CD14-positive monocyte (primary cell): Measurements from ENCODE around the gene POC1A. TPM values are rescaled to one million over a fixed set of nuclear protein-coding genes. Genes with fewer than 3 reads are reported as not detected.
"Not testable (repeated sequence)": the region's sequence is repeated elsewhere in the genome, so short reads cannot be mapped to it uniquely, and the experiment has no call there.

Experiments used
- DNase-seq, 3 donors: peaks; one replicate each; pipeline ENCODE4 v3.0.0-alpha.2; 2011 to 2022
- H2AFZ ChIP-seq: 2 replicates; pipeline ENCODE4 v1.6.0; 2012; ENCODE audit warnings: mild to moderate bottlenecking, low read depth, low read length, inconsistent platforms; ENCODE audit not compliant: insufficient read depth, poor library complexity, severe bottlenecking
- H3K27ac ChIP-seq, 2 donors: 1 replicate in 1 of 2; 2 replicates in 1 of 2; pipeline ENCODE4 v1.5.1; 2012 to 2013; ENCODE audit warnings: low read length in 2 of 2, control low read depth in 1 of 2, inconsistent platforms in 1 of 2, low read depth in 1 of 2, mild to moderate bottlenecking in 1 of 2
- H3K27me3 ChIP-seq, 2 donors: one replicate each; pipeline versions ENCODE4 v1.6.0 to v1.6.1; 2011 to 2013; ENCODE audit warnings: low read length in 2 of 2; ENCODE audit not compliant: control insufficient read depth in 2 of 2, insufficient read depth in 2 of 2
- H3K36me3 ChIP-seq, 2 donors: replicated peaks in 1 of 2; 1 replicate in 1 of 2; 2 replicates in 1 of 2; pipeline versions ENCODE4 v1.5.1 to v1.6.1; 2012 to 2013; ENCODE audit warnings: low read length in 2 of 2, control low read depth in 1 of 2, inconsistent platforms in 1 of 2, mild to moderate bottlenecking in 1 of 2; ENCODE audit not compliant: insufficient read depth in 2 of 2, control insufficient read depth in 1 of 2
- H3K4me1 ChIP-seq, 2 donors: 1 replicate in 1 of 2; 2 replicates in 1 of 2; pipeline versions ENCODE4 v1.5.1 to v1.6.1; 2012 to 2013; ENCODE audit warnings: low read length in 2 of 2, control low read depth in 1 of 2, inconsistent platforms in 1 of 2, mild to moderate bottlenecking in 1 of 2, moderate library complexity in 1 of 2; ENCODE audit not compliant: insufficient read depth in 2 of 2, control insufficient read depth in 1 of 2
- H3K4me2 ChIP-seq: replicated peaks from 2 replicates; pipeline ENCODE3; 2012; ENCODE audit warnings: low read length, moderate library complexity, mild to moderate bottlenecking; ENCODE audit not compliant: poor library complexity, severe bottlenecking; ENCODE audit errors: extremely low read depth
- H3K4me3 ChIP-seq, 3 experiments: fragments of 200-600 bp in 1 of 3; sonication (generic) in 1 of 3; replicated peaks in 1 of 3; 1 replicate in 2 of 3; 2 replicates in 1 of 3; pipeline ENCODE4 v1.5.1; 2011 to 2013; ENCODE audit warnings: low read length in 3 of 3, mild to moderate bottlenecking in 3 of 3, control low read depth in 2 of 3, low read depth in 2 of 3, inconsistent platforms in 1 of 3, moderate library complexity in 1 of 3
- H3K79me2 ChIP-seq: 2 replicates; pipeline ENCODE4 v1.6.0; 2012; ENCODE audit warnings: mild to moderate bottlenecking, control low read depth, inconsistent platforms, low read length, moderate library complexity; ENCODE audit not compliant: insufficient read depth
- H3K9ac ChIP-seq: 2 replicates; pipeline ENCODE4 v1.6.0; 2017; ENCODE audit warnings: low read length, mild to moderate bottlenecking; ENCODE audit not compliant: insufficient read depth, poor library complexity, severe bottlenecking
- H3K9me3 ChIP-seq, 2 donors: replicated peaks in 1 of 2; 1 replicate in 1 of 2; 2 replicates in 1 of 2; pipeline versions ENCODE4 v1.5.1 to v1.6.1; 2012 to 2013; ENCODE audit warnings: low read length in 2 of 2, control low read depth in 1 of 2; ENCODE audit not compliant: control insufficient read depth in 1 of 2, insufficient read depth in 1 of 2
- H4K20me1 ChIP-seq: 2 replicates; pipeline ENCODE4 v1.6.0; 2012; ENCODE audit warnings: mild to moderate bottlenecking, low read length, control low read depth, moderate library complexity; ENCODE audit not compliant: insufficient read depth
- H3K27ac Mint-ChIP-seq, 7 donors: one replicate each; pipeline ENCODE4 v1.8.0; 2020; ENCODE audit warnings: mild to moderate bottlenecking in 7 of 7, mixed read lengths in 7 of 7, moderate library complexity in 6 of 7, inconsistent platforms in 2 of 7
- H3K27me3 Mint-ChIP-seq, 3 donors: one replicate each; pipeline ENCODE4 v1.8.0; 2021 to 2022; ENCODE audit warnings: low read depth in 3 of 3, mild to moderate bottlenecking in 3 of 3, mixed read lengths in 3 of 3, moderate library complexity in 3 of 3, inconsistent platforms in 1 of 3
- H3K36me3 Mint-ChIP-seq, 2 donors: one replicate each; pipeline ENCODE4 v1.8.0; 2020; ENCODE audit warnings: mixed read lengths in 2 of 2, inconsistent platforms in 1 of 2, mild to moderate bottlenecking in 1 of 2
- H3K4me1 Mint-ChIP-seq: one replicate; pipeline ENCODE4 v1.8.0; 2020; ENCODE audit warnings: mild to moderate bottlenecking, mixed read lengths
- H3K4me3 Mint-ChIP-seq, 2 donors: one replicate each; pipeline ENCODE4 v1.8.0; 2020; ENCODE audit warnings: mild to moderate bottlenecking in 2 of 2, mixed read lengths in 2 of 2, moderate library complexity in 1 of 2
- H3K9me3 Mint-ChIP-seq, 7 donors: one replicate each; pipeline ENCODE4 v1.8.0; 2020 to 2022; ENCODE audit warnings: mixed read lengths in 7 of 7, mild to moderate bottlenecking in 6 of 7, moderate library complexity in 6 of 7, inconsistent platforms in 2 of 7
- CTCF ChIP-seq: fragments of 200-600 bp; IDR thresholded peaks from one replicate; pipeline ENCODE4 v1.8.0; 2022; ENCODE audit warnings: antibody characterized with exemption, mild to moderate bottlenecking
- WGBS: methylation state at CpG from one replicate; pipeline ENCODE4 v1.1.5; 2013; ENCODE audit warnings: missing lambda C conversion rate; ENCODE audit not compliant: insufficient coverage; 5-methylcytosine and 5-hydroxymethylcytosine counted together
- intact Hi-C, 2 donors: fragments of 100-400 bp; cut with micrococcal nuclease; formaldehyde crosslinking; loops; one replicate each; pipeline versions ENCODE4 v1.15.0 to v1.15.1; 2023
- polyA plus RNA-seq, 3 donors: library from polyadenylated mRNA; depleted of rRNA in 1 of 3; unstranded in 2 of 3; stranded (reverse) in 1 of 3; fragments of 300-500 nt in 2 of 3; fragments of >200 nt in 1 of 3; fragmentation: Illumina TruSeq in 2 of 3; gene quantifications; 1 replicate in 2 of 3; 2 replicates in 1 of 3; pipeline ENCODE4 v1.2.3, GENCODE V29; 2012 to 2021

POC1A gene
- polyA plus RNA-seq, 3 donors, result 1.2 to 2.0 (median 1.5) TPM

DNA sequence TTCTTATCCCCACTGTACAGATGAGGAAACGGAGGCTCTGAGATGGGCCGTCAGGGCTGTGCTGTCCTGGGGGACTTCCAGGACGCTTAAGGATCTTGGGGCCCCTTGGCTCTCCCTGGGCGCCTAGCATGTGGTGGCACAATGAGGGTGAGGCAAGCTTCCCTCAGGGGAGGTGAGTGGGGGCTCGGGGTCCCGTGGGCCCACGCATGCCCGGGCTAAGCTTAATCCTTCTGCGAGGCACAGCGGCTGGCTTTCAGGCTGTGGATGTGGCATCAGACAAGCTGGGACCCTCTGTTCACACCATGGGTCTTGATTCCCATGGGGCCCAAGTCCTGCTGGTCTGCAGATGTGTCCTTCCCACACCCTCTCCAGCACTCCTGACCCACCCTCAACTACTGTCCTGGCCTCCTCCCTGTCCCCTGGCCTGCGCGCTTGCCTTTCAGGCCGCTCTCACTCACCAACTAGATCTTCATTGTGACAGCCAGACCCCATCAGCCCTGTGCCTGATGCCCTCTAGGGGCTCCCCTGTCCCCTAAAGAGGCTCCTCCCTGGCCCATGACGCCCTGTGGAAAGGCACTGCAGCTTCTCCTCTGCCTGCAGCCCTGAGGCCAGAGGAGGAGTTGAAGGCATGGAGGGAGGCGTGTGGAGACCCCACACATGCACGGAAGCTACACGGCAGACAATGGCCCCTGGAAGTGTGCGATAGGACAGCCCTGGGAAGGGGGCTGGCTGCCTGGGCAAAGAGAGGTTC, 109.2 kb downstream of the POC1A start:
- 94% methylated on average over 18 of the region's 18 CpGs for WGBS
- H3K9ac ChIP-seq, result no peak overlapping the region

DNA sequence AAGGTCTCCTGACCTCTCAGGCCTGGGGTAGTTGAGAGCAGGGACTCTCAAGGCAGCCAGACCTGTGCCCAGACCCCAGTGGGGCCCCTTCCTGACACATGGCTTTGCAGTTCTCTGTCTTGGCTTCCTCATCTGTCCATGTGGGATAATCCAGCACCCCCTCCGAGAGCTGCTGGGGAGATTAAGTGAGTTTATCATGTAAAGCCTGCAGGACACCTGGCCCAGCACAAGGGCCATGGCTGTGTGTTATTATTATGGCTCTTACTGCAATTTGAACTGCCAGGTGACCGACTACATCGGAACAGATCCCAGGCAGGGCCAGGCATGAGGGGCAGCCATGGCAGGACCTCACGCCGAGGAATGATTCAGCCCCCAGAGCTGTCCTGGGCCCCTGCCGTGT, 110.5 kb downstream of the POC1A start:
- peaks cover 7 to 12% of the 10 kb centered on the region in 2 donors for H3K36me3 Mint-ChIP-seq
- WGBS, result 72% methylated on average over 5 of the region's 6 CpGs
- H3K27me3 Mint-ChIP-seq, result peaks cover 1 to 8% (median 2%) of the 10 kb centered on the region in 3 donors
- Histone ChIP-seq H4K20me1 (peaks cover 17% of the 10 kb centered on the region), H3K79me2 (no peaks in the 10 kb centered on the region), H3K4me2 (no peak overlapping the region), H2AFZ (no peak overlapping the region), H3K9ac (no peak overlapping the region), H3K27ac (no peak overlapping the region), H3K4me1 (no peaks in the 10 kb centered on the region), H3K36me3 (peaks cover 4 to 14% of the 10 kb centered on the region in 2 donors), H3K4me3 (no peak overlapping the region), H3K9me3 (no peaks in the 10 kb centered on the region), H3K27me3 (no peaks in the 10 kb centered on the region)
- no peak for TF ChIP-seq CTCF
- peaks cover 6% of the 10 kb centered on the region for H3K4me1 Mint-ChIP-seq
- H3K9me3 Mint-ChIP-seq, result no peaks in the 10 kb centered on the region
- DNase-seq, result no peak
- intact Hi-C loops, result no loop called here
- H3K4me3 Mint-ChIP-seq, result peak overlapping the region in 1 of 2 donors; percentile 21
- H3K27ac Mint-ChIP-seq, result peak overlapping the region in 1 of 7 donors; percentile 78

More for the DNA sequence above, 109.2 kb downstream of the POC1A start:
- DNase-seq, result no peak
- Histone ChIP-seq H3K4me1 (no peaks in the 10 kb centered on the region), H3K79me2 (peaks cover 3% of the 10 kb centered on the region), H2AFZ (no peak overlapping the region), H3K9me3 (no peaks in the 10 kb centered on the region), H3K27ac (no peak overlapping the region), H3K27me3 (no peaks in the 10 kb centered on the region), H3K4me2 (no peak overlapping the region), H3K4me3 (no peak overlapping the region), H4K20me1 (peaks cover 30% of the 10 kb centered on the region), H3K36me3 (peaks cover 16 to 27% of the 10 kb centered on the region in 2 donors)
- intact Hi-C loops, result no loop called here
- H3K36me3 Mint-ChIP-seq, result peaks cover 17 to 24% of the 10 kb centered on the region in 2 donors
- H3K4me3 Mint-ChIP-seq, result no peak overlapping the region
- peaks cover 9% of the 10 kb centered on the region for H3K4me1 Mint-ChIP-seq
- TF ChIP-seq CTCF, result no peak
- H3K27ac Mint-ChIP-seq, result peak overlapping the region in 2 of 7 donors; percentile 15 to 58
- H3K27me3 Mint-ChIP-seq, result peaks cover 2 to 8% (median 2%) of the 10 kb centered on the region in 3 donors
- H3K9me3 Mint-ChIP-seq, result no peaks in the 10 kb centered on the region

DNA sequence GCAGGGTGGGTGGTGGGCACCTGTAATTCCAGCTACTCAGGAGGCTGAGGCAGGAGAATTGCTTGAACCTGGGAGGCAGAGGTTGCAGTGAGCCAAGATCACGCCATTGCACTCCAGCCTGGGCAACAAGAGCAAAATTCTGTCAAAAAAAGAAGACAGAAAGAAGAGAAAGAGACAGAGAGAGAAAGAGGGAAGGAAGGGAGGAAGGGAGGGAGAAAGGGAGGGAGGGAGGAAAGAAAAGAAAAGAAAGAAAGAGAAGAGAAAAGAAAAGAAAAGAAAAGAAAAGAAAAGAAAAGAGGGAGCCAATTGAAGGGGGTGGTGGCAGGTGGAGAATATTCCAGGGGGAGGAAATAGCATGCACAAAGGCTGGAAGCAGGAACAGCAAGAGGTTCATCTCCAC, 111.2 kb downstream of the POC1A start:
- H3K4me2 ChIP-seq, H3K36me3 Mint-ChIP-seq, H3K4me3 Mint-ChIP-seq, H3K9me3 Mint-ChIP-seq, H3K79me2 ChIP-seq, H3K4me3 ChIP-seq, H3K27me3 Mint-ChIP-seq, H3K27me3 ChIP-seq, H4K20me1 ChIP-seq, H3K9me3 ChIP-seq, H3K4me1 ChIP-seq, H3K27ac ChIP-seq, H3K36me3 ChIP-seq, H3K4me1 Mint-ChIP-seq, intact Hi-C loops, DNase-seq, H2AFZ ChIP-seq, H3K9ac ChIP-seq: not testable (repeated sequence)
- no CpG with 5 or more reads among the region's 1 CpG for WGBS
- peak overlapping the region in 1 of 7 donors; percentile 46 for H3K27ac Mint-ChIP-seq
